ENCODE measurements around the gene SKOR1. TPM values are rescaled to one million over a fixed set of nuclear protein-coding genes. Genes with fewer than 3 reads are reported as not detected.

The SKOR1 gene
- total RNA-seq, 3 donors from 2014 or later (not counting 1 experiment from before 2014, with no cell fraction given) = 2.0 to 2.9 (median 2.1) TPM

- no peak overlapping the region for H3K4me3 Mint-ChIP-seq
- H3K27me3 Mint-ChIP-seq (ENCODE audit: low read depth in 2 of 2) = peaks cover 12 to 13% of the 10 kb centered on the region in 2 donors
- H3K36me3 Mint-ChIP-seq = no peaks in the 10 kb centered on the region
- no peaks in the 10 kb centered on the region for H3K36me3 ChIP-seq (ENCODE audit: control insufficient read depth, insufficient read depth, low read length)
- H3K27ac Mint-ChIP-seq = no peak overlapping the region
- H3K4me1 ChIP-seq (ENCODE audit: control insufficient read depth, insufficient read depth, low read length) = peaks cover 11% of the 10 kb centered on the region
- no peak overlapping the region for H3K4me3 ChIP-seq (ENCODE audit: low read length)
- H3K27ac ChIP-seq (ENCODE audit: low read length) = no peak overlapping the region
- peaks cover 7% of the 10 kb centered on the region for H3K27me3 ChIP-seq (ENCODE audit: control insufficient read depth, insufficient read depth, low read length)
- no peaks in the 10 kb centered on the region for H3K9me3 Mint-ChIP-seq
- DNase-seq (peak in 1 of 2 donors; percentile 44), ATAC-seq (peak in 2 of 3 donors; percentile 62 to 75)
- no peak for TF ChIP-seq CTCF (IDR thresholded peaks at IDR 0.05)
- H3K9me3 ChIP-seq (ENCODE audit: control insufficient read depth, insufficient read depth, low read length) = no peaks in the 10 kb centered on the region
- WGBS (ENCODE audit: insufficient coverage) = 70% methylated on average over 8 of the region's 8 CpGs
- intact Hi-C loops (cut with micrococcal nuclease) = no loop called here
- peaks cover 0 to 13% of the 10 kb centered on the region in 2 donors for H3K4me1 Mint-ChIP-seq
Observed at GRCh38 chr15:67882487-67883233, 57.4 kb downstream of the SKOR1 start.

- Histone ChIP-seq H3K27me3 (ENCODE audit: control insufficient read depth, insufficient read depth, low read length) (peaks cover 7% of the 10 kb centered on the region), H3K4me1 (ENCODE audit: control insufficient read depth, insufficient read depth, low read length) (peaks cover 11% of the 10 kb centered on the region), H3K4me3 (ENCODE audit: low read length) (no peak overlapping the region), H3K27ac (ENCODE audit: low read length) (no peak overlapping the region), H3K36me3 (ENCODE audit: control insufficient read depth, insufficient read depth, low read length) (no peaks in the 10 kb centered on the region), H3K9me3 (ENCODE audit: control insufficient read depth, insufficient read depth, low read length) (no peaks in the 10 kb centered on the region)
- H3K9me3 Mint-ChIP-seq = no peaks in the 10 kb centered on the region
- 83% methylated on average over 10 of the region's 10 CpGs for WGBS (ENCODE audit: insufficient coverage)
- no peak overlapping the region for H3K27ac Mint-ChIP-seq
- H3K36me3 Mint-ChIP-seq = no peaks in the 10 kb centered on the region
- H3K27me3 Mint-ChIP-seq (ENCODE audit: low read depth in 2 of 2) = peaks cover 18 to 19% of the 10 kb centered on the region in 2 donors
- no peak overlapping the region for H3K4me3 Mint-ChIP-seq
- DNase-seq = no peak
- intact Hi-C loops (cut with micrococcal nuclease) = no loop called here
- no peak for ATAC-seq
- no peak for TF ChIP-seq CTCF (IDR thresholded peaks at IDR 0.05)
- peaks cover 0 to 13% of the 10 kb centered on the region in 2 donors for H3K4me1 Mint-ChIP-seq
Observed at GRCh38 chr15:67883234-67883773, 58.0 kb downstream of the SKOR1 start.

- H3K4me1 ChIP-seq (ENCODE audit: control insufficient read depth, insufficient read depth, low read length) = peaks cover 11% of the 10 kb centered on the region
- H3K9me3 ChIP-seq (ENCODE audit: control insufficient read depth, insufficient read depth, low read length) = no peaks in the 10 kb centered on the region
- Mint-ChIP-seq H3K27me3 (ENCODE audit: low read depth in 2 of 2) (peaks cover 20 to 24% of the 10 kb centered on the region in 2 donors), H3K36me3 (no peaks in the 10 kb centered on the region), H3K9me3 (no peaks in the 10 kb centered on the region), H3K27ac (no peak overlapping the region), H3K4me3 (peak overlapping the region; percentile 45), H3K4me1 (peaks cover 0 to 13% of the 10 kb centered on the region in 2 donors)
- H3K27me3 ChIP-seq (ENCODE audit: control insufficient read depth, insufficient read depth, low read length) = peaks cover 7% of the 10 kb centered on the region
- 63% methylated on average over 3 of the region's 6 CpGs for WGBS (ENCODE audit: insufficient coverage)
- intact Hi-C loops (cut with micrococcal nuclease) = no loop called here
- H3K36me3 ChIP-seq (ENCODE audit: control insufficient read depth, insufficient read depth, low read length) = no peaks in the 10 kb centered on the region
- no peak overlapping the region for H3K4me3 ChIP-seq (ENCODE audit: low read length)
- DNase-seq (no peak), ATAC-seq (no peak)
- TF ChIP-seq CTCF (IDR thresholded peaks at IDR 0.05) = no peak
- H3K27ac ChIP-seq (ENCODE audit: low read length) = no peak overlapping the region
Observed at GRCh38 chr15:67884009-67884408, 58.7 kb downstream of the SKOR1 start.

Other genes with a start within 250 kb of the SKOR1 start
- not detected for gene RNU6-1, start 14.5 kb downstream of the SKOR1 start, total RNA-seq
- gene PIAS1, start 228.8 kb downstream of the SKOR1 start, total RNA-seq = 100 to 1,000 TPM in 1 of 3 donors, 10 to 100 TPM in 2; 94.7 to 103 (median 99.2) TPM